Heart left ventricle (tissue), 16 donors: ENCODE results near the gene PLSCR3. TPM values are rescaled to one million over a fixed set of nuclear protein-coding genes. Genes with fewer than 3 reads are reported as not detected.

Experiments
- ATAC-seq, 4 donors: fragments of 200-7000 bp; cut with Tn5 transposase; one replicate each; pipeline ENCODE4 v1.9.1; 2020 to 2022; ENCODE audit warnings: moderate library complexity in 4 of 4, mild to moderate bottlenecking in 3 of 4, moderate number of reproducible peaks in 1 of 4
- DNase-seq, 5 donors: peaks; one replicate each; pipeline ENCODE4 v3.0.0-alpha.2; 2020
- H3K27ac ChIP-seq, 12 donors: fragments of 200-600 bp; sonication (generic) in 4 of 12; one replicate each; pipeline versions ENCODE4 v1.5.0 to v1.8.0; 2016 to 2022; ENCODE audit warnings: mild to moderate bottlenecking in 2 of 12
- H3K27me3 ChIP-seq, 9 donors: fragments of 200-600 bp; sonication (generic) in 2 of 9; one replicate each; pipeline versions ENCODE4 v1.5.1 to v1.8.0; 2016 to 2022; ENCODE audit warnings: mild to moderate bottlenecking in 3 of 9
- H3K36me3 ChIP-seq, 9 donors: fragments of 200-600 bp; sonication (generic) in 2 of 9; one replicate each; pipeline versions ENCODE4 v1.5.0 to v1.8.0; 2018 to 2022; ENCODE audit warnings: mild to moderate bottlenecking in 2 of 9
- H3K4me1 ChIP-seq, 12 donors: fragments of 200-600 bp; sonication (generic) in 4 of 12; one replicate each; pipeline versions ENCODE4 v1.5.0 to v1.8.0; 2016 to 2022; ENCODE audit warnings: mild to moderate bottlenecking in 3 of 12
- H3K4me3 ChIP-seq, 12 donors: fragments of 200-600 bp; sonication (generic) in 4 of 12; one replicate each; pipeline versions ENCODE4 v1.5.0 to v1.8.0; 2017 to 2022; ENCODE audit warnings: mild to moderate bottlenecking in 9 of 12, moderate library complexity in 4 of 12
- H3K9me3 ChIP-seq, 12 donors: fragments of 200-600 bp; sonication (generic) in 4 of 12; one replicate each; pipeline versions ENCODE4 v1.5.0 to v1.8.0; 2016 to 2022; ENCODE audit warnings: mild to moderate bottlenecking in 1 of 12
- CTCF ChIP-seq, 12 donors: fragments of 200-600 bp; sonication (generic) in 4 of 12; IDR thresholded peaks; one replicate each; pipeline versions ENCODE4 v1.5.0 to v1.8.0; 2018 to 2022; ENCODE audit warnings: antibody characterized with exemption in 12 of 12, mild to moderate bottlenecking in 5 of 12
- POLR2A ChIP-seq, 2 donors: fragments of 450-650 bp; IDR thresholded peaks; one replicate each; pipeline ENCODE4 v1.6.1; 2017; ENCODE audit warnings: antibody characterized with exemption in 2 of 2, mild to moderate bottlenecking in 2 of 2, moderate library complexity in 2 of 2
- WGBS, 4 donors: extraction: QIAGEN DNeasy Blood & Tissue Kit in 2 of 4; methylation state at CpG; one replicate each; pipeline versions ENCODE4 v1.1.5 to v1.1.7; 2013 to 2018; 5-methylcytosine and 5-hydroxymethylcytosine counted together
- intact Hi-C, 10 donors: fragments of 100-400 bp; cut with DNase I; formaldehyde crosslinking; loops; one replicate each; pipeline versions ENCODE4 v1.11.1 to v1.14.2; 2022
- polyA plus RNA-seq, 2 donors: library from polyadenylated mRNA; stranded (reverse); fragments of 200-250 nt; gene quantifications; one replicate each; pipeline ENCODE4 v1.2.3, GENCODE V29; 2013
- total RNA-seq, 9 donors: library from RNA; depleted of rRNA in 2 of 9; stranded (reverse); fragments of >200 nt in 2 of 9; fragmentation: NEBNext Ultra II Directional in 3 of 9; extraction: Animal tissue kit (Norgen Biotek cat#: 25700) in 3 of 9; gene quantifications; one replicate each; pipeline versions ENCODE4 v1.1.0 to v1.2.4, GENCODE V29; 2016 to 2023
- donor health status: ischemic (EF 13 %, LVEDD 7.1; RV severe dilation, severe dysfunction).
- donor health status: healthy with polysubstance abuse.
- donor health status: DM: no; HTN: yes; CAD: no.
- donor health status: DM: no; HTN: no; CAD: no.
- donor health status: ischemic (EF 25% LVEDD 6.9; RV normal size, moderate dysfunction).
- donor health status: ischemic (EF 25% LVEDD 5.7; RV mildly dilated, moderate dysfunction).
- donor health status: healthy.
- donor health status: DM: yes; HTN: yes; CAD: no.
- donor health status: ischemic (EF 35%, LVEDD 5.7; RV mildly dilated, moderate dysfunction).
- donor health status: nonischemic (EF 11% LVEDD 7.7; RV severe dilation, severe dysfunction).
- donor health status: DM: yes; HTN: yes; CAD: no.
- donor health status: PGD.
- donor health status: ischemic (EF 29% LVEDD 5.4; RV normal size, mild dysfunction).
- donor health status: nonischemic (EF 23%, LVEDD 6.1; RV moderate dilation, normal function).

Gene PLSCR3
- total and polyA plus RNA-seq, 11 donors, result 14.3 to 29.5 (median 16.9) TPM

GRCh38 chr17:7380855-7381683 lies 13.3 kb downstream of the PLSCR3 start, which contains the start of gene TNK1:
TSS of gene TNK1 (plus strand) at chr17:7381089. CDS start at chr17:7382927, 1,838 bp downstream.
- TF ChIP-seq POLR2A (IDR thresholded peaks at IDR 0.05) (peak in 1 of 2 donors; percentile 33), CTCF (IDR thresholded peaks at IDR 0.05) (no peak)

DNA sequence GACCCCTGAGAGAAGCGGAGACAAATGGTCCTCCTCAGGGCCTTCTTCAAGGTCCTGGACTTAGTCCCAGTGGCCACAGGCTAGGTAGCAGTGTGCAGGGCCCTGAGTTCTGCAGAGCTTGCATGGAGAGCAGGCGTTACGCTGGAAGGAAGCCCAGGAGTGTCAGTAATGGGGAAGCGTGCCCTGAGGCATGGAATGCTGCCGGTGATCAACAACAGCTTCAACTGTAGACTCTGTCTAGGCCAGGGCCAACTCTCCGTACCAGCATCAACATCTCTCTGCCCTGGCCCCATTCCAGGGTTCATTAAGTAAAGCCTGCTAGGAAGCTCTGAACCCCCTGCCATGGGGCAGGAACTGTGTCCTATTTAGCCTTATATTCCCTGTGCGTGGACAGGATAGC lies 14.0 kb downstream of the PLSCR3 start:
- Histone ChIP-seq H3K36me3 (no peaks in the 10 kb centered on the region), H3K27ac (peak overlapping the region in 11 of 12 donors; percentile 35 to 73 (median 57)), H3K9me3 (peaks cover 0 to 4% (median 0%) of the 10 kb centered on the region in 12 donors), H3K4me1 (peaks cover 0 to 36% (median 22%) of the 10 kb centered on the region in 12 donors), H3K27me3 (peaks cover 0 to 41% (median 11%) of the 10 kb centered on the region in 9 donors), H3K4me3 (peak overlapping the region in 11 of 12 donors; percentile 43 to 58 (median 52))
- peak in 4 of 5 donors; percentile 59 to 83 (median 74) for DNase-seq
- intact Hi-C loops, result no loop called here
- peak in 1 of 12 donors; percentile 15 for TF ChIP-seq CTCF (IDR thresholded peaks at IDR 0.05)
- no peak for TF ChIP-seq POLR2A (IDR thresholded peaks at IDR 0.05)
- peak; percentile 83 to 91 (median 86) for ATAC-seq
- WGBS, 4 donors, result 19 to 29% (median 27%) methylated on average over 6 to 7 of the region's 7 CpGs

More at GRCh38 chr17:7380855-7381683, 13.3 kb downstream of the PLSCR3 start, which contains the start of gene TNK1:
- H3K27me3 ChIP-seq, result peaks cover 0 to 41% (median 11%) of the 10 kb centered on the region in 9 donors
- no peaks in the 10 kb centered on the region for H3K36me3 ChIP-seq
- H3K9me3 ChIP-seq, result peaks cover 0 to 4% (median 0%) of the 10 kb centered on the region in 12 donors
- H3K27ac ChIP-seq, result peak within 1 kb of the TSS in 11 of 12 donors; percentile 35 to 73 (median 57)
- WGBS, 4 donors, result 2 to 7% (median 4%) methylated on average over 38 to 52 of the region's 52 CpGs
- ATAC-seq (peak; percentile 23 to 68 (median 59)), DNase-seq (peak; percentile 42 to 72 (median 53))
- H3K4me1 ChIP-seq, result peaks cover 0 to 36% (median 22%) of the 10 kb centered on the region in 12 donors
- peak within 1 kb of the TSS; percentile 26 to 58 (median 52) for H3K4me3 ChIP-seq
- intact Hi-C loops, result no loop called here

DNA sequence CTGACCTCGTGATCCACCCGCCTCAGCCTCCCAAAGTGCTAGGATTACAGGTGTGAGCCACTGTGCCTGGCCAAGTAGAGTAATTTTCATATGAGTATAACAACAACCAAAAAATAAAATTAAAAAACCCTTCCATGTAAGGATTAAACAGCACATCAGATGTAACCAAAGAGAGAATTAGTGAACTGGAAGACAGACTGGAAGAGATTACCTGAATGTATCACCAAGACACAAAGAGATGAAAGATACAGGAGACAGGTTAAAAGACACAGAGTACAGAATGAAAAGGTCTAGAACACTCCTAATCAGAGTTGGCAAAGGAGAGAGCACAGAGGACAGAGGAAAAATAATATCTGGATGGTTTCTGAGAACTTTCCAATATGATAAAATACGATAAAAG lies 15.2 kb downstream of the PLSCR3 start:
- Histone ChIP-seq H3K9me3 (peaks cover 0 to 4% (median 0%) of the 10 kb centered on the region in 12 donors), H3K4me3 (no peak overlapping the region), H3K27me3 (peaks cover 0 to 35% (median 11%) of the 10 kb centered on the region in 9 donors), H3K36me3 (no peaks in the 10 kb centered on the region), H3K27ac (no peak overlapping the region), H3K4me1 (peaks cover 0 to 31% (median 20%) of the 10 kb centered on the region in 12 donors)
- intact Hi-C loops, result loop anchor here in 1 of 10 donors (10.0 kb wide), 1 partner anchor 46 kb away; the partner anchor contains the start of genes SPEM1, SPEM2 and SPEM3
- TF ChIP-seq CTCF (IDR thresholded peaks at IDR 0.05) (no peak), POLR2A (IDR thresholded peaks at IDR 0.05) (no peak)
- DNase-seq (no peak), ATAC-seq (no peak)
- WGBS, 4 donors, result 93 to 99% (median 95%) methylated on average over 3 of the region's 3 CpGs

GRCh38 chr17:7374353-7374752 lies 20.0 kb downstream of the PLSCR3 start:
- intact Hi-C loops, result loop anchor here in 1 of 10 donors (10.0 kb wide), 1 partner anchor 50 kb away; the partner anchor contains the start of genes SPEM1, SPEM2 and SPEM3
- ATAC-seq (no peak), DNase-seq (no peak)
- Histone ChIP-seq H3K27ac (no peak overlapping the region), H3K27me3 (peaks cover 0 to 11% (median 0%) of the 10 kb centered on the region in 9 donors), H3K4me1 (no peaks in the 10 kb centered on the region), H3K4me3 (no peak overlapping the region), H3K9me3 (peaks cover 0 to 4% (median 0%) of the 10 kb centered on the region in 12 donors), H3K36me3 (no peaks in the 10 kb centered on the region)
- WGBS, 4 donors, result 82 to 93% (median 90%) methylated on average over 2 of the region's 2 CpGs
- TF ChIP-seq POLR2A (IDR thresholded peaks at IDR 0.05) (no peak), CTCF (IDR thresholded peaks at IDR 0.05) (no peak)
